Measurements from ENCODE around the gene MOCS3. TPM values are rescaled to one million over a fixed set of nuclear protein-coding genes. Genes with fewer than 3 reads are reported as not detected.

Gene MOCS3
- total RNA-seq, 4 donors from 2014 or later, result 6.7 to 7.8 (median 7.6) TPM

DNA sequence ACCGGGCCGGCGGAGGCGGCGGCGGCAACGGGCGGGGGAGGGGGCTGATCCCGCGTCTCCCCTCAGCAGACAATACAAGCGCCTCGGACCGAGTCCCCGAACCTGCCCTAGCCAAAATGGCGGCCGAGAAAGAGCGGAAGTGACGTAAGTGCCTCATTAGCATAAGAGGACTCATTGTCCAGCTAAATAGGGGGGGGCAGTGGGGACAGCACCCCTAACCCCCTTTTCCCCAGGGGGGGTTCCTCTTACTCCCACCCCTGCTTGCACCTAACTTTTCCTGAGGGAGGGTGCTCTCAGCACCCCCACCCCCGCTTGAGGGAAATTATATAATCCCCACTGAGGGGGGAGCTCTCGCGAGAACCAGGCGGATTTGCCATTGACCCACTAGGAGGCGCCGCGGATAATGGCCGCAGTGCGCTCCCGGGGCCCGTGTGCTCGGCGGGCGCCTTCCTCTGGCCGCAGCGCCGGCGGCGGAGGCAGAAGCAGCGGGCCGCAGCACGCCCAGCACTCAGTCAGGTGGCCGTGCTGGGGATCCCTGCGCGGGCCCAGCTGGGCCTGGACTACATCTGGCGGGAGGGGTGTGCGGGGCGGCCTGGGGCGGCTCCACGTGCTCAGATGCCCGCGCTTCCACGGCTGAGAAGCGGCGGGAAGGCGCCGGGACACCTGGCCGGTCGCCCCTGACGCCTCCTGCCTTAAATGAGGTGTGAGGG is 27.2 kb upstream of the MOCS3 start, which contains the start of gene ADNP:
TSS of gene ADNP (minus strand) at position 132 of the 710 bp plus-strand sequence. CDS start 27,441 bp downstream, outside the sequence.
- no peaks in the 10 kb centered on the region for H3K27me3 ChIP-seq
- 0 to 9% methylated on average over 9 to 21 of the region's 58 CpGs for WGBS, 2 donors
- no peaks in the 10 kb centered on the region for H3K9me3 ChIP-seq
- H3K36me3 ChIP-seq, result peaks cover 7 to 14% of the 10 kb centered on the region in 2 donors
- H3K4me3 ChIP-seq (replicated peaks in 1 of 3), result peak within 1 kb of the TSS in 2 of 3 donors; percentile 84 to 85
- peaks cover 20% of the 10 kb centered on the region in 2 donors for H3K4me1 ChIP-seq
- peak; percentile 90 to 91 for DNase-seq
- peak within 1 kb of the TSS; percentile 97 to 99 (median 97) for H3K27ac ChIP-seq
- TF ChIP-seq POLR2A (IDR thresholded peaks at IDR 0.05) (peak in 1 of 2 donors; percentile 84), CTCF (IDR thresholded peaks at IDR 0.05) (peak; percentile 35 to 77 (median 62))
- intact Hi-C loops (cut with DNase I), result loop anchor here (2.0 kb wide), 1 partner anchor 27 kb away; the partner anchor contains the start of genes DPM1 and MOCS3

DNA sequence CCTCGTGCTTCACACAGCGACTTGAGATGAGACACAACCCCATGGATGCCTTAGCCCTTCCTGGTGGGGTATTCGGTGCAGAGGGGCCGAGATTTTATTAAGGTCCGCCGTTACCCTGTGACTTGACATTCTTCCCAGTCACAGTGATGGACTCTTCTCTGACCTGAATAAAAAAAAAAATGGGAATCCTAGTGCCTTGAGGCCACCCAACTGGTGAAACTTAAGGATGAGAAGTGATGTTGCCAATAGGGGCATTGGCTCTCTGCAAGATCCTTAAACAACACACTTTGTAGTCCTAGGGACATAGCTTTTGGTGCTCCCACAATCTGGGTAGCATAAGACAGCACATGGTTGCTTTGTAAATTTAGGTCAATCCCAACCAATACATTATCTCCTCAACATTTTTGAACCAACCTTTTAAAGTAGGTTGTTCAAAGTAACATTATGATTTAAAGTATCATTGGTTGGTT is 26.6 kb upstream of the MOCS3 start:
- Histone ChIP-seq H3K9me3 (no peaks in the 10 kb centered on the region), H3K27ac (peak overlapping the region; percentile 97 to 99 (median 97)), H3K4me3 (replicated peaks in 1 of 3) (peak overlapping the region in 1 of 3 donors; percentile 45), H3K4me1 (peaks cover 20% of the 10 kb centered on the region in 2 donors), H3K27me3 (no peaks in the 10 kb centered on the region), H3K36me3 (peaks cover 7 to 14% of the 10 kb centered on the region in 2 donors)
- no peak for TF ChIP-seq CTCF (IDR thresholded peaks at IDR 0.05)
- TF ChIP-seq POLR2A (IDR thresholded peaks at IDR 0.05), result no peak
- 43 to 59% methylated on average over 5 of the region's 6 CpGs for WGBS, 2 donors
- no peak for DNase-seq
- intact Hi-C loops (cut with DNase I), result loop anchor here (2.0 kb wide), 1 partner anchor 27 kb away; the partner anchor contains the start of genes DPM1 and MOCS3

GRCh38 chr20:50932691-50933280 is 25.8 kb upstream of the MOCS3 start:
- Histone ChIP-seq H3K4me1 (peaks cover 18 to 20% of the 10 kb centered on the region in 2 donors), H3K27ac (no peak overlapping the region), H3K27me3 (no peaks in the 10 kb centered on the region), H3K9me3 (no peaks in the 10 kb centered on the region), H3K36me3 (peaks cover 7 to 14% of the 10 kb centered on the region in 2 donors), H3K4me3 (replicated peaks in 1 of 3) (no peak overlapping the region)
- DNase-seq, result no peak
- TF ChIP-seq CTCF (IDR thresholded peaks at IDR 0.05) (no peak), POLR2A (IDR thresholded peaks at IDR 0.05) (no peak)
- 72 to 79% methylated on average over 1 of the region's 1 CpG for WGBS, 2 donors
- intact Hi-C loops (cut with DNase I), result loop anchor here (2.0 kb wide), 1 partner anchor 26 kb away; the partner anchor contains the start of genes DPM1 and MOCS3

- DNase-seq, result no peak
- Histone ChIP-seq H3K27me3 (no peaks in the 10 kb centered on the region), H3K4me3 (replicated peaks in 1 of 3) (no peak overlapping the region), H3K27ac (no peak overlapping the region), H3K9me3 (no peaks in the 10 kb centered on the region), H3K36me3 (peaks cover 12 to 17% of the 10 kb centered on the region in 2 donors), H3K4me1 (peaks cover 12 to 13% of the 10 kb centered on the region in 2 donors)
- intact Hi-C loops (cut with DNase I), result loop anchor here (2.0 kb wide), 1 partner anchor 25 kb away; the partner anchor contains the start of genes DPM1 and MOCS3
- no peak for TF ChIP-seq POLR2A (IDR thresholded peaks at IDR 0.05)
- no peak for TF ChIP-seq CTCF (IDR thresholded peaks at IDR 0.05)
- WGBS, 2 donors, result 88 to 95% methylated on average over 1 of the region's 1 CpG
Observed at GRCh38 chr20:50933589-50933988, 25.0 kb upstream of the MOCS3 start.
